Measurements from ENCODE around the gene FLYWCH2.

The FLYWCH2 gene

GRCh38 chr16:2882650-2883457 lies at the start of gene FLYWCH2:
FLYWCH2 (plus strand) TSS chr16:2883215; CDS start chr16:2896450, 13,235 bp downstream.
- intact Hi-C loops (cut with DNase I): loop anchor here (2.0 to 5.0 kb wide), 2 partner anchors 22 to 106 kb away; partner anchors contain the start of gene ELOB
- peak; percentile 98 to 100 (median 99) for DNase-seq

- intact Hi-C loops (cut with DNase I): no loop called here
- no peak for DNase-seq
Measured at GRCh38 chr16:2833776-2834175, 49.2 kb upstream of the FLYWCH2 start.

- no peak for DNase-seq
- intact Hi-C loops (cut with DNase I): no loop called here
Measured at GRCh38 chr16:2834968-2835367, 48.0 kb upstream of the FLYWCH2 start.

GRCh38 chr16:2835638-2836493 lies 47.1 kb upstream of the FLYWCH2 start:
- intact Hi-C loops (cut with DNase I): no loop called here
- DNase-seq: peak in 5 of 10 donors; percentile 15 to 81 (median 71)

- intact Hi-C loops (cut with DNase I): no loop called here
- peak in 3 of 10 donors; percentile 29 to 52 (median 48) for DNase-seq
Measured at GRCh38 chr16:2836646-2837508, 46.1 kb upstream of the FLYWCH2 start.

- DNase-seq: peak; percentile 54 to 97 (median 70)
- intact Hi-C loops (cut with DNase I): no loop called here
Measured at GRCh38 chr16:2838928-2839327, 44.1 kb upstream of the FLYWCH2 start.

GRCh38 chr16:2839650-2840450 lies 43.2 kb upstream of the FLYWCH2 start:
- intact Hi-C loops (cut with DNase I): no loop called here
- DNase-seq: peak in 3 of 10 donors; percentile 42 to 70 (median 55)

GRCh38 chr16:2840914-2841313 lies 42.1 kb upstream of the FLYWCH2 start:
- DNase-seq: peak in 3 of 10 donors; percentile 43 to 72 (median 50)
- intact Hi-C loops (cut with DNase I): no loop called here

GRCh38 chr16:2841606-2842339 lies 41.2 kb upstream of the FLYWCH2 start:
- peak in 3 of 10 donors; percentile 37 to 72 (median 64) for DNase-seq
- intact Hi-C loops (cut with DNase I): no loop called here

- peak in 4 of 10 donors; percentile 60 to 90 (median 79) for DNase-seq
- intact Hi-C loops (cut with DNase I): no loop called here
Measured at GRCh38 chr16:2842340-2843000, 40.5 kb upstream of the FLYWCH2 start.

- intact Hi-C loops (cut with DNase I): no loop called here
- DNase-seq: peak in 3 of 10 donors; percentile 35 to 56 (median 52)
Measured at GRCh38 chr16:2843526-2843925, 39.5 kb upstream of the FLYWCH2 start.

- DNase-seq: no peak
- intact Hi-C loops (cut with DNase I): no loop called here
Measured at GRCh38 chr16:2845116-2845515, 37.9 kb upstream of the FLYWCH2 start.

- intact Hi-C loops (cut with DNase I): no loop called here
- no peak for DNase-seq
Measured at GRCh38 chr16:2846511-2847310, 36.3 kb upstream of the FLYWCH2 start.

- no peak for DNase-seq
- intact Hi-C loops (cut with DNase I): no loop called here
Measured at GRCh38 chr16:2848933-2849725, 33.9 kb upstream of the FLYWCH2 start.

- intact Hi-C loops (cut with DNase I): no loop called here
Measured at GRCh38 chr16:2852003-2852730, 30.8 kb upstream of the FLYWCH2 start.

More at GRCh38 chr16:2852003-2852730, 30.8 kb upstream of the FLYWCH2 start:
- peak in 1 of 10 donors; percentile 66 for DNase-seq
